Activated T-cell treated with anti-CD3 and anti-CD28 coated beads for 24 hours (primary cell): ENCODE measurements around the gene FRY.
A peak's percentile ranks its signal among the peaks of the same experiment; 100 is the strongest.

Experiments used
- DNase-seq: peaks from one replicate; pipeline ENCODE4 v3.0.0-alpha.2; 2020; ENCODE audit warnings: low read depth

The FRY gene

DNA sequence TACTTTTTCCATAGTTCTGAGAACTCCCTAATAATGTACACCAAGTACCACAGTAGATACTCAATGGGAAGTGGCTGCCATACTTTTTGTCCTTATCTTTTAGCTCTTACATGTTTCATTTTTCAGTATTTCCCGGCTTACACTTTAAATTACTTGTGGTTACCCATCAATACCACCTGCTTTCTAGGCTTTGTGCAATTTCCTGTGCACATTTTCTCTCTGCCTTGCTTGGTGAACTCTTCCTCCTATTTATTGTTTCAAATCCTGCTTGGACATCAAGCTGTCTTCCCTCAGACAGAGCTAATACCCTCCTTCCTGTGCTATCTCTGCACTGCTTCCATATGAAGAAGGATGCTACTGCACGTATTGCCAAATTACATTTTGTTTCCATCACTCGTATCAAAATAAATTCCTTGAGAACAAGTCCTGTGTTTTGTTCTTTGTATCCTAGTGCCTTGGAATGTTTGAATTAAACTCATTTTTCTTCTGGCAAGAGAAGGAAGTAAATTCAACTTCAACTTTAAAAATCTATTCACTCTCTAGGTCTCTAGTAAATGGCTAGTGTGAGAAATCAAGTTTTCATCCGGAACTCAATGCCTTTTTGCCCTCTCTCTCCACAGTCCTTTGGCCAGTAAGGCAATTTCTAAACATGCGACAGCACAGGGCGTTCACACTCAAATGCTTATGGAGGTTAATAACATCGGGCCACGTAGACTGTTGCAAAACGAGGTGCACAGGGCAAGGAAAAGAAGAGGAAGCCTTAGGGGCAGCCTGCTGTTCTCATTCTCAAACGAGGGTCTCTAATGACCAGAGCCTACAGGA, 277.9 kb downstream of the FRY start:
- DNase-seq = no peak

DNA sequence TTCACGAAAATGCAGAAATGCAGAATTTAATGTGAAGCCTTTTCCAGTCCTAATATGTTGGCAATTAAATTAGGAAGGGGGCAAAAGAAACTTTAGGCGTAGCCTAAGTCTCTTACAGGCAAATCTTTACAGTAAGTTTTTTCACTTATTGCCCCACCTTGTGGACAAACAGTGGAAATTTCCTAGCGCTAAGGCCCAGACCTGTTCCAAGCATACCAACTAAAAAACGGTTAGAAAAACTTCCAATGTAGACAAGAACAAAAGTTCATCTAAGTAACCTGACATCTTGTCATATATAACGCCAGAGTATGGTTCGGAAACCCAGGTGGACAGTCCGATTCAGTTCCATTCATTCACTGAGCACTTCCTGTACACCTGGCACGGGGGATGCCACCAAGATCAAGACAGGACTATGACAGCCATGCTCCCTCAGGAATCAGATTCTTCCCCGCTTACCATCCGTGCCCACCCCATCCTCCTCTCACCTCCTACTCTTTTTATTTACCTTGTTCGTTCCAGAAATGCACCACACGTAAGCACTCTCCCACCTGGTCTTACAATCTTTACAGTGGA, 278.6 kb downstream of the FRY start:
- DNase-seq = no peak

GRCh38 chr13:32311188-32311897, 279.8 kb downstream of the FRY start:
- no peak for DNase-seq

DNA sequence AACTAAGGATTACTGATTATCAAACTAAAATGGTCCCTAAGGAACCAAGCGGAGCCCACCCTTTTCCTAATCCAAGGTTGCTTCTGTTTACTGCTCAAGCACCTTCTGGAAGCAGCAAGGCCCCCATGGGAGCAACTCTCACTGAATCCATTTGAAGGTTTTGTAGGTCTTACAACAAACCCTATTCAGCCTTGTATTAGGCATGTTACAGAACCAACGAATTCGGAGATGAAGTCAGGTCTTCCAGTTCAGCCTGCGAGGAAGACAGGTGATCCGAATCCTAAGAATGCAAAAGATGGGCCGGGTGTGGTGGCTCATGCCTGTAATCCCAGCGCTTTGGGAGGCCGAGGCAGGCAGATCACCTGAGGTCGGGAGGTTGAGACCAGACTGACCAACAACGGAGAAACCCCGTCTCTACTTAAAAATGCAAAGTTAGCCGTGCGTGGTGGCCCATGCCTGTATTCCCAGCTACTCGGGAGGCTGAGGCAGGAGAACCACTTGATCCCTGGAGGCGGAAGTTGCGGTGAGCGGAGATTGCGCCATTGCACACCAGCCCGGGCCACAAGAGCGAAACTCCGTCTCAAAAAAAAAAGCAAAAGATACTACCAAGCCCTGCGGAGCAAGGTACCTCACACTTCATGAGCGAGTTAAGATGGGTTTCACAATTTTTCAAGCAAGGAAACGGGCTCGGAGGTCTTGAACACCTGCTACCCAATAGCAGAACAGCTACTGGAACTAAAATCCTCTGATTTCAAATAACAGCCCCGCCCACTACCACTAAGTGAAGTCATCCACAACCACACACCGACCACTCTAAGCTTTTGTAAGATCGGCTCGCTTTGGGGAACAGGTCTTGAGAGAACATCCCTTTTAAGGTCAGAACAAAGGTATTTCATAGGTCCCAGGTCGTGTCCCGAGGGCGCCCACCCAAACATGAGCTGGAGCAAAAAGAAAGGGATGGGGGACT, 283.0 kb downstream of the FRY start:
- peak; percentile 48 for DNase-seq

DNA sequence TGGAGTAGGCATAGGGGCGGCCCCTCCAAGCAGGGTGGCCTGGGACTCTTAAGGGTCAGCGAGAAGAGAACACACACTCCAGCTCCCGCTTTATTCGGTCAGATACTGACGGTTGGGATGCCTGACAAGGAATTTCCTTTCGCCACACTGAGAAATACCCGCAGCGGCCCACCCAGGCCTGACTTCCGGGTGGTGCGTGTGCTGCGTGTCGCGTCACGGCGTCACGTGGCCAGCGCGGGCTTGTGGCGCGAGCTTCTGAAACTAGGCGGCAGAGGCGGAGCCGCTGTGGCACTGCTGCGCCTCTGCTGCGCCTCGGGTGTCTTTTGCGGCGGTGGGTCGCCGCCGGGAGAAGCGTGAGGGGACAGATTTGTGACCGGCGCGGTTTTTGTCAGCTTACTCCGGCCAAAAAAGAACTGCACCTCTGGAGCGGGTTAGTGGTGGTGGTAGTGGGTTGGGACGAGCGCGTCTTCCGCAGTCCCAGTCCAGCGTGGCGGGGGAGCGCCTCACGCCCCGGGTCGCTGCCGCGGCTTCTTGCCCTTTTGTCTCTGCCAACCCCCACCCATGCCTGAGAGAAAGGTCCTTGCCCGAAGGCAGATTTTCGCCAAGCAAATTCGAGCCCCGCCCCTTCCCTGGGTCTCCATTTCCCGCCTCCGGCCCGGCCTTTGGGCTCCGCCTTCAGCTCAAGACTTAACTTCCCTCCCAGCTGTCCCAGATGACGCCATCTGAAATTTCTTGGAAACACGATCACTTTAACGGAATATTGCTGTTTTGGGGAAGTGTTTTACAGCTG, 283.9 kb downstream of the FRY start, which contains the start of the genes BRCA2 and ZAR1L:
Gene BRCA2, plus strand, starts transcription at position 271 of the 790 bp plus-strand sequence. CDS start 953 bp downstream, outside the sequence.
Gene ZAR1L, minus strand, starts transcription at position 126 of the 790 bp plus-strand sequence. CDS start 3,438 bp downstream, outside the sequence.
- peak; percentile 81 for DNase-seq

- DNase-seq = no peak
Measured at GRCh38 chr13:32316028-32316339, 284.4 kb downstream of the FRY start.

- DNase-seq = no peak
Measured at GRCh38 chr13:32316501-32316900, 284.9 kb downstream of the FRY start.

- DNase-seq = no peak
Measured at GRCh38 chr13:32317716-32318465, 286.3 kb downstream of the FRY start.

- no peak for DNase-seq
Measured at GRCh38 chr13:32320528-32320927, 289.0 kb downstream of the FRY start.

DNA sequence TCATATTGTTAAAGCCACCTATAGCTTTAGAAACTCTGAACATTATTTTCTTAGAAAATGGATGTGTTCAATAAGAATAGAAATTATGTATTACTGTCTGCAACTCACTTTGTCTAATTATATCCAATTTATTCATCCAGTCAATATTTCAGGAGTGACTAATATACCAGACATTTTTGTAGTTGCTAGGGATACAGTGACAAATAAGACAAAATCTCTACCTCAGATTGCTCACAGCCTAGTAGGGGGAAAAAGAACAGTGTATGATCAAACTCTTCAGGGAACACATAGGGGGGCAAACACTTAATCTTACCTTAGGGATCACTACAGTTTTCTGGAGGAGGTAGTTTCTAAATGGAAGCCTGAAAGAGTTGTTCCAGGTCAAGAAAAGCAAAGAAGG, 292.3 kb downstream of the FRY start:
- no peak for DNase-seq

DNA sequence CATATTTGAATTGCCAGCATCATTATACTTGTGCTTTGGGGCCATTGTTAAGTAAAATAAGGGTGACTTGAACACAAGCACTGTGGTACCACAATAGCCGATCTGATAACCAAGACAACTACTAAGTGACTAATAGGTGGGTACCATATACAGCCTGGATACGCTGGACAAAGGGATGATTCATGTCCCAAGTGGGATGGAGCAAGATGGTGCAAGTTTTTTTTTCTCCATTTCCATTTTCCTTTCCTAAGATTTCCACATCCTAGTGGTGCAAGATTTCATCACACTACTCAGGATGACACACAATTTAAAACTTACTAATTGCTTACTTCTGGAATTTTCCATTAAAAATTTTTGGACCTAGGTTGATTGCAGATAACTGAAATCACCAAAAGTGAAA, 298.9 kb downstream of the FRY start:
- no peak for DNase-seq

DNA sequence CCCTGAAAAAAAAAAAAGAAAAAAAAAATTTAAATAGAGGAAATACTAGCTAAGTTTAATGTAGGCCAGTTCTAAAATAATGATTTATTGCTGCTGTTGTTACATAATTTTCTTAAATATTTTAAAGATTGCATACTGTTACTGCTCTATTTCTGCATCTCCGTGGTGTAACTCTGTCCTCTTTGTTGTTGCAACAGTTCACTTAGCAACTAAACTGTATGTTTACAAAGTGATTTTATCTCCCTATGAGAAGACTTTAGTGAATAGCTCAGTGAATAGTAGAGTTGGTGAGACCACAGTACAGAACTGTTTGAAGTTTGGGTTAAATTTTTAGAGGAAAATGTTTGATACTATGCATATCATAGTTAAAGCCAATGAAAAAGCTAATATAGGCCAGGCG, 303.1 kb downstream of the FRY start:
- no peak for DNase-seq

- no peak for DNase-seq
Measured at GRCh38 chr13:32340914-32341313, 309.3 kb downstream of the FRY start.

GRCh38 chr13:32347651-32348050, 316.1 kb downstream of the FRY start:
- no peak for DNase-seq
